ENCODE measurements around the gene HDGFL1. TPM values are rescaled to one million over a fixed set of nuclear protein-coding genes. Genes with fewer than 3 reads are reported as not detected.

The HDGFL1 gene
- polyA plus RNA-seq (ENCODE audit: insufficient read length) = not detected

GRCh38 chr6:22569281-22570184 is at the start of gene HDGFL1:
Gene HDGFL1 (plus strand): TSS chr6:22569566. CDS start chr6:22569576, 10 bp downstream.
- DNase-seq (ENCODE audit: low read depth) = no peak

- no peak for DNase-seq (ENCODE audit: low read depth)
These were observed 48.3 kb upstream of the HDGFL1 start for GRCh38 chr6:22521035-22521434.

GRCh38 chr6:22526736-22527135 is 42.6 kb upstream of the HDGFL1 start:
- no peak for DNase-seq (ENCODE audit: low read depth)

GRCh38 chr6:22529866-22530265 is 39.5 kb upstream of the HDGFL1 start:
- no peak for DNase-seq (ENCODE audit: low read depth)

- no peak for DNase-seq (ENCODE audit: low read depth)
These were observed 38.9 kb upstream of the HDGFL1 start for GRCh38 chr6:22530506-22530905.

- DNase-seq (ENCODE audit: low read depth) = no peak
These were observed 33.2 kb upstream of the HDGFL1 start for GRCh38 chr6:22536122-22536521.

- DNase-seq (ENCODE audit: low read depth) = no peak
These were observed 24.9 kb upstream of the HDGFL1 start for GRCh38 chr6:22544476-22544875.

GRCh38 chr6:22545051-22545450 is 24.3 kb upstream of the HDGFL1 start:
- DNase-seq (ENCODE audit: low read depth) = no peak

GRCh38 chr6:22546236-22546635 is 23.1 kb upstream of the HDGFL1 start:
- no peak for DNase-seq (ENCODE audit: low read depth)

- no peak for DNase-seq (ENCODE audit: low read depth)
These were observed 18.2 kb upstream of the HDGFL1 start for GRCh38 chr6:22550971-22551670.

- DNase-seq (ENCODE audit: low read depth) = no peak
These were observed 13.1 kb upstream of the HDGFL1 start for GRCh38 chr6:22556266-22556665.

GRCh38 chr6:22557007-22557406 is 12.4 kb upstream of the HDGFL1 start:
- DNase-seq (ENCODE audit: low read depth) = no peak

- no peak for DNase-seq (ENCODE audit: low read depth)
These were observed 11.0 kb upstream of the HDGFL1 start for GRCh38 chr6:22558288-22558882.

- no peak for DNase-seq (ENCODE audit: low read depth)
These were observed 512 bp upstream of the HDGFL1 start for GRCh38 chr6:22568854-22569253.

GRCh38 chr6:22570185-22570551 is 802 bp downstream of the HDGFL1 start:
- DNase-seq (ENCODE audit: low read depth) = no peak

GRCh38 chr6:22575190-22575589 is 5.8 kb downstream of the HDGFL1 start:
- no peak for DNase-seq (ENCODE audit: low read depth)

- no peak for DNase-seq (ENCODE audit: low read depth)
These were observed 10.1 kb downstream of the HDGFL1 start for GRCh38 chr6:22579439-22579838.

- no peak for DNase-seq (ENCODE audit: low read depth)
These were observed 11.0 kb downstream of the HDGFL1 start for GRCh38 chr6:22580337-22580736.

GRCh38 chr6:22582417-22583205 is 13.2 kb downstream of the HDGFL1 start:
- no peak for DNase-seq (ENCODE audit: low read depth)

- DNase-seq (ENCODE audit: low read depth) = no peak
These were observed 13.9 kb downstream of the HDGFL1 start for GRCh38 chr6:22583230-22583629.

GRCh38 chr6:22583927-22584326 is 14.6 kb downstream of the HDGFL1 start:
- no peak for DNase-seq (ENCODE audit: low read depth)

- no peak for DNase-seq (ENCODE audit: low read depth)
These were observed 19.8 kb downstream of the HDGFL1 start for GRCh38 chr6:22589118-22589517.

Data from forelimb muscle (tissue), 1 donor.